Suprapubic skin (tissue), 4 donors: ENCODE results near the gene SEC61A2. TPM values are rescaled to one million over a fixed set of nuclear protein-coding genes. Genes with fewer than 3 reads are reported as not detected.
"Not testable (repeated sequence)": the region's sequence is repeated elsewhere in the genome, so short reads cannot be mapped to it uniquely, and the experiment has no call there.

Experiments used
- DNase-seq, 2 donors: peaks; one replicate each; pipeline ENCODE4 v3.0.0-alpha.2; 2019; ENCODE audit warnings: low spot score in 2 of 2
- H3K27ac ChIP-seq: fragments of 200-600 bp; sonication (generic); one replicate; pipeline ENCODE4 v1.5.1; 2019
- H3K27me3 ChIP-seq: fragments of 200-600 bp; sonication (generic); one replicate; pipeline ENCODE4 v1.5.1; 2019
- H3K36me3 ChIP-seq: fragments of 200-600 bp; sonication (generic); one replicate; pipeline ENCODE4 v1.5.1; 2019
- H3K4me1 ChIP-seq: fragments of 200-600 bp; sonication (generic); one replicate; pipeline ENCODE4 v1.5.1; 2019
- H3K4me3 ChIP-seq: fragments of 200-600 bp; sonication (generic); one replicate; pipeline ENCODE4 v1.5.1; 2019; ENCODE audit warnings: mild to moderate bottlenecking
- H3K9me3 ChIP-seq: fragments of 200-600 bp; sonication (generic); one replicate; pipeline ENCODE4 v1.5.1; 2019
- EP300 ChIP-seq: sonication (generic); formaldehyde crosslinking; IDR thresholded peaks from one replicate; pipeline ENCODE4 v1.6.1; 2017; ENCODE audit warnings: antibody characterized with exemption
- POLR2A ChIP-seq, 2 donors: fragments of 450-650 bp; IDR thresholded peaks; one replicate each; pipeline ENCODE4 v1.6.1; 2017; ENCODE audit warnings: antibody characterized with exemption in 2 of 2, mild to moderate bottlenecking in 2 of 2, moderate library complexity in 2 of 2
- POLR2AphosphoS5 ChIP-seq, 3 donors: sonication (generic); formaldehyde crosslinking; IDR thresholded peaks; one replicate each; pipeline ENCODE4 v1.6.1; 2017; ENCODE audit warnings: antibody characterized with exemption in 3 of 3
- WGBS: methylation state at CpG from one replicate; pipeline ENCODE4 v1.1.5; 2018; 5-methylcytosine and 5-hydroxymethylcytosine counted together
- total RNA-seq, 4 donors: library from RNA; depleted of rRNA; stranded (reverse); fragments of >200 nt; gene quantifications; one replicate each; pipeline ENCODE4 v1.1.0, GENCODE V29; 2016
- TF ChIP-seq, protein P1 (sequence below), 2 donors: fragments of 200-600 bp in 1 of 2; fragments of 450-650 bp in 1 of 2; sonication (generic) in 1 of 2; IDR thresholded peaks; one replicate each; pipeline ENCODE4 v1.5.1; 2016 to 2019; ENCODE audit warnings: antibody characterized with exemption in 2 of 2, mild to moderate bottlenecking in 1 of 2, moderate library complexity in 1 of 2

SEC61A2 gene
- total RNA-seq, 4 donors from 2014 or later = 3.5 to 18.3 (median 7.3) TPM

GRCh38 chr10:12160664-12161063 is 31.2 kb downstream of the SEC61A2 start:
- 98% methylated on average over 5 of the region's 5 CpGs for WGBS
- H3K27me3 ChIP-seq = no peaks in the 10 kb centered on the region
- no peak for DNase-seq
- H3K4me1 ChIP-seq = no peaks in the 10 kb centered on the region
- H3K9me3 ChIP-seq = no peaks in the 10 kb centered on the region
- no peak overlapping the region for H3K4me3 ChIP-seq
- H3K36me3 ChIP-seq = peaks cover 75% of the 10 kb centered on the region
- TF ChIP-seq EP300 (no peak), POLR2AphosphoS5 (IDR thresholded peaks at IDR 0.05) (no peak), POLR2A (IDR thresholded peaks at IDR 0.05) (no peak)
- TF ChIP-seq, protein P1, sequence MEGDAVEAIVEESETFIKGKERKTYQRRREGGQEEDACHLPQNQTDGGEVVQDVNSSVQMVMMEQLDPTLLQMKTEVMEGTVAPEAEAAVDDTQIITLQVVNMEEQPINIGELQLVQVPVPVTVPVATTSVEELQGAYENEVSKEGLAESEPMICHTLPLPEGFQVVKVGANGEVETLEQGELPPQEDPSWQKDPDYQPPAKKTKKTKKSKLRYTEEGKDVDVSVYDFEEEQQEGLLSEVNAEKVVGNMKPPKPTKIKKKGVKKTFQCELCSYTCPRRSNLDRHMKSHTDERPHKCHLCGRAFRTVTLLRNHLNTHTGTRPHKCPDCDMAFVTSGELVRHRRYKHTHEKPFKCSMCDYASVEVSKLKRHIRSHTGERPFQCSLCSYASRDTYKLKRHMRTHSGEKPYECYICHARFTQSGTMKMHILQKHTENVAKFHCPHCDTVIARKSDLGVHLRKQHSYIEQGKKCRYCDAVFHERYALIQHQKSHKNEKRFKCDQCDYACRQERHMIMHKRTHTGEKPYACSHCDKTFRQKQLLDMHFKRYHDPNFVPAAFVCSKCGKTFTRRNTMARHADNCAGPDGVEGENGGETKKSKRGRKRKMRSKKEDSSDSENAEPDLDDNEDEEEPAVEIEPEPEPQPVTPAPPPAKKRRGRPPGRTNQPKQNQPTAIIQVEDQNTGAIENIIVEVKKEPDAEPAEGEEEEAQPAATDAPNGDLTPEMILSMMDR (IDR thresholded peaks at IDR 0.05) = no peak
- H3K27ac ChIP-seq = no peak overlapping the region

GRCh38 chr10:12162927-12163326 is 33.5 kb downstream of the SEC61A2 start:
- H3K4me3 ChIP-seq = no peak overlapping the region
- no peak for DNase-seq
- peaks cover 80% of the 10 kb centered on the region for H3K36me3 ChIP-seq
- TF ChIP-seq POLR2A (IDR thresholded peaks at IDR 0.05) = no peak
- TF ChIP-seq POLR2AphosphoS5 (IDR thresholded peaks at IDR 0.05) = no peak
- TF ChIP-seq, protein P1 (IDR thresholded peaks at IDR 0.05) = no peak
- TF ChIP-seq EP300 = no peak
- H3K9me3 ChIP-seq = no peaks in the 10 kb centered on the region
- no peaks in the 10 kb centered on the region for H3K27me3 ChIP-seq
- H3K4me1 ChIP-seq = no peaks in the 10 kb centered on the region
- no peak overlapping the region for H3K27ac ChIP-seq
- 95% methylated on average over 6 of the region's 6 CpGs for WGBS

DNA sequence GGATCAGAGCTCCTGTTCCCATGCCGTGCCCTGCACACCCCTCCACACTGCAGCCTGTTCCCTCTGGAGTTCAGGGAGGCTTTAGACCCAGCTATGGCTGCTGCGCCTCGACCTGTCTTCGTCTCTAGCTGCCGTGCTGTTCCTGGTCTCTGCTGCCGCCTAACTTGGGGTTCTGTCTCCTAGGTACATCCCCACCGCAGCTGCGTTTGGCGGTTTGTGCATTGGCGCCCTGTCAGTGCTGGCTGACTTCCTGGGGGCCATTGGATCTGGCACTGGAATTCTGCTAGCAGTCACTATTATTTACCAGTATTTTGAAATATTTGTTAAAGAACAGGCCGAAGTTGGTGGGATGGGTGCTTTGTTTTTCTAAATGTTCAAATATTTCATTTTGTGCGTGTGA is 34.6 kb downstream of the SEC61A2 start:
- Histone ChIP-seq H3K4me1 (no peaks in the 10 kb centered on the region), H3K27me3 (no peaks in the 10 kb centered on the region), H3K27ac (no peak overlapping the region), H3K9me3 (no peaks in the 10 kb centered on the region), H3K4me3 (no peak overlapping the region), H3K36me3 (peaks cover 82% of the 10 kb centered on the region)
- TF ChIP-seq, protein P1 (IDR thresholded peaks at IDR 0.05) = no peak
- TF ChIP-seq EP300 (no peak), POLR2AphosphoS5 (IDR thresholded peaks at IDR 0.05) (no peak), POLR2A (IDR thresholded peaks at IDR 0.05) (no peak)
- DNase-seq = no peak
- 89% methylated on average over 12 of the region's 12 CpGs for WGBS

GRCh38 chr10:12165036-12165435 is 35.6 kb downstream of the SEC61A2 start:
- H3K4me1 ChIP-seq = no peaks in the 10 kb centered on the region
- TF ChIP-seq POLR2AphosphoS5 (IDR thresholded peaks at IDR 0.05) (no peak), POLR2A (IDR thresholded peaks at IDR 0.05) (no peak), EP300 (no peak)
- TF ChIP-seq, protein P1 (IDR thresholded peaks at IDR 0.05) = no peak
- no peaks in the 10 kb centered on the region for H3K27me3 ChIP-seq
- 74% methylated on average over 3 of the region's 3 CpGs for WGBS
- H3K9me3 ChIP-seq = no peaks in the 10 kb centered on the region
- no peak overlapping the region for H3K4me3 ChIP-seq
- no peak overlapping the region for H3K27ac ChIP-seq
- H3K36me3 ChIP-seq = peaks cover 84% of the 10 kb centered on the region
- no peak for DNase-seq

GRCh38 chr10:12165999-12166775 is 36.7 kb downstream of the SEC61A2 start:
- H3K36me3 ChIP-seq = peaks cover 89% of the 10 kb centered on the region
- no peaks in the 10 kb centered on the region for H3K4me1 ChIP-seq
- DNase-seq = no peak
- H3K4me3 ChIP-seq = no peak overlapping the region
- H3K9me3 ChIP-seq = no peaks in the 10 kb centered on the region
- TF ChIP-seq POLR2A (IDR thresholded peaks at IDR 0.05) (no peak), EP300 (no peak), POLR2AphosphoS5 (IDR thresholded peaks at IDR 0.05) (no peak)
- TF ChIP-seq, protein P1 (IDR thresholded peaks at IDR 0.05) = no peak
- no peaks in the 10 kb centered on the region for H3K27me3 ChIP-seq
- 80% methylated on average over 6 of the region's 6 CpGs for WGBS
- H3K27ac ChIP-seq = no peak overlapping the region

DNA sequence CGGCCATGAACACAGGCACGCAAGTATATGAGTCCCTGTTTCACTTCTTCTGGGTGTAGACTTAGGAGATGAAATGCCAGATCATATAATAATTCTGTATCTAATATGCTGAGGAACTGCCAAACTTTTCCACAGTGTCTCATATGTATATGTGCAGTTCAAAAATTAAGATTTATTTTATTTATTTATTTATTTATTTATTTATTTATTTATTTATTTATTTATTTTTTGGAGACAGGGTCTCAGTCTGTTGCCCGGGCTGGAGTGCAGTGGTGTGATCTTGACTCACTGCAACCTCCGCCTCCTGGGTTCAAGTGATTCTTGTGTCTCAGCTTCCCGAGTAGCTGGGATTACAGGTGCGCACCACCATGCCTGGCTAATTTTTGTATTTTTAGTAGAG is 42.0 kb downstream of the SEC61A2 start:
- H3K27ac ChIP-seq, DNase-seq, H3K4me3 ChIP-seq, H3K27me3 ChIP-seq, H3K4me1 ChIP-seq, H3K9me3 ChIP-seq: not testable (repeated sequence)
- peaks cover 95% of the 10 kb centered on the region for H3K36me3 ChIP-seq
- 84% methylated on average over 6 of the region's 6 CpGs for WGBS
